CD14-positive monocyte (primary cell): Measurements from ENCODE around the gene TAF15. TPM values are rescaled to one million over a fixed set of nuclear protein-coding genes. Genes with fewer than 3 reads are reported as not detected.

Experiments used
- DNase-seq, 3 donors: peaks; one replicate each; pipeline ENCODE4 v3.0.0-alpha.2; 2011 to 2022
- H2AFZ ChIP-seq: 2 replicates; pipeline ENCODE4 v1.6.0; 2012; ENCODE audit warnings: mild to moderate bottlenecking, low read depth, low read length, inconsistent platforms; ENCODE audit not compliant: insufficient read depth, poor library complexity, severe bottlenecking
- H3K27ac ChIP-seq, 2 donors: 1 replicate in 1 of 2; 2 replicates in 1 of 2; pipeline ENCODE4 v1.5.1; 2012 to 2013; ENCODE audit warnings: low read length in 2 of 2, control low read depth in 1 of 2, inconsistent platforms in 1 of 2, low read depth in 1 of 2, mild to moderate bottlenecking in 1 of 2
- H3K27me3 ChIP-seq, 2 donors: one replicate each; pipeline versions ENCODE4 v1.6.0 to v1.6.1; 2011 to 2013; ENCODE audit warnings: low read length in 2 of 2; ENCODE audit not compliant: control insufficient read depth in 2 of 2, insufficient read depth in 2 of 2
- H3K36me3 ChIP-seq, 2 donors: replicated peaks in 1 of 2; 1 replicate in 1 of 2; 2 replicates in 1 of 2; pipeline versions ENCODE4 v1.5.1 to v1.6.1; 2012 to 2013; ENCODE audit warnings: low read length in 2 of 2, control low read depth in 1 of 2, inconsistent platforms in 1 of 2, mild to moderate bottlenecking in 1 of 2; ENCODE audit not compliant: insufficient read depth in 2 of 2, control insufficient read depth in 1 of 2
- H3K4me1 ChIP-seq, 2 donors: 1 replicate in 1 of 2; 2 replicates in 1 of 2; pipeline versions ENCODE4 v1.5.1 to v1.6.1; 2012 to 2013; ENCODE audit warnings: low read length in 2 of 2, control low read depth in 1 of 2, inconsistent platforms in 1 of 2, mild to moderate bottlenecking in 1 of 2, moderate library complexity in 1 of 2; ENCODE audit not compliant: insufficient read depth in 2 of 2, control insufficient read depth in 1 of 2
- H3K4me2 ChIP-seq: replicated peaks from 2 replicates; pipeline ENCODE3; 2012; ENCODE audit warnings: low read length, moderate library complexity, mild to moderate bottlenecking; ENCODE audit not compliant: poor library complexity, severe bottlenecking; ENCODE audit errors: extremely low read depth
- H3K4me3 ChIP-seq, 3 experiments: fragments of 200-600 bp in 1 of 3; sonication (generic) in 1 of 3; replicated peaks in 1 of 3; 1 replicate in 2 of 3; 2 replicates in 1 of 3; pipeline ENCODE4 v1.5.1; 2011 to 2013; ENCODE audit warnings: low read length in 3 of 3, mild to moderate bottlenecking in 3 of 3, control low read depth in 2 of 3, low read depth in 2 of 3, inconsistent platforms in 1 of 3, moderate library complexity in 1 of 3
- H3K79me2 ChIP-seq: 2 replicates; pipeline ENCODE4 v1.6.0; 2012; ENCODE audit warnings: mild to moderate bottlenecking, control low read depth, inconsistent platforms, low read length, moderate library complexity; ENCODE audit not compliant: insufficient read depth
- H3K9ac ChIP-seq: 2 replicates; pipeline ENCODE4 v1.6.0; 2017; ENCODE audit warnings: low read length, mild to moderate bottlenecking; ENCODE audit not compliant: insufficient read depth, poor library complexity, severe bottlenecking
- H3K9me3 ChIP-seq, 2 donors: replicated peaks in 1 of 2; 1 replicate in 1 of 2; 2 replicates in 1 of 2; pipeline versions ENCODE4 v1.5.1 to v1.6.1; 2012 to 2013; ENCODE audit warnings: low read length in 2 of 2, control low read depth in 1 of 2; ENCODE audit not compliant: control insufficient read depth in 1 of 2, insufficient read depth in 1 of 2
- H4K20me1 ChIP-seq: 2 replicates; pipeline ENCODE4 v1.6.0; 2012; ENCODE audit warnings: mild to moderate bottlenecking, low read length, control low read depth, moderate library complexity; ENCODE audit not compliant: insufficient read depth
- H3K27ac Mint-ChIP-seq, 7 donors: one replicate each; pipeline ENCODE4 v1.8.0; 2020; ENCODE audit warnings: mild to moderate bottlenecking in 7 of 7, mixed read lengths in 7 of 7, moderate library complexity in 6 of 7, inconsistent platforms in 2 of 7
- H3K27me3 Mint-ChIP-seq, 3 donors: one replicate each; pipeline ENCODE4 v1.8.0; 2021 to 2022; ENCODE audit warnings: low read depth in 3 of 3, mild to moderate bottlenecking in 3 of 3, mixed read lengths in 3 of 3, moderate library complexity in 3 of 3, inconsistent platforms in 1 of 3
- H3K36me3 Mint-ChIP-seq, 2 donors: one replicate each; pipeline ENCODE4 v1.8.0; 2020; ENCODE audit warnings: mixed read lengths in 2 of 2, inconsistent platforms in 1 of 2, mild to moderate bottlenecking in 1 of 2
- H3K4me1 Mint-ChIP-seq: one replicate; pipeline ENCODE4 v1.8.0; 2020; ENCODE audit warnings: mild to moderate bottlenecking, mixed read lengths
- H3K4me3 Mint-ChIP-seq, 2 donors: one replicate each; pipeline ENCODE4 v1.8.0; 2020; ENCODE audit warnings: mild to moderate bottlenecking in 2 of 2, mixed read lengths in 2 of 2, moderate library complexity in 1 of 2
- H3K9me3 Mint-ChIP-seq, 7 donors: one replicate each; pipeline ENCODE4 v1.8.0; 2020 to 2022; ENCODE audit warnings: mixed read lengths in 7 of 7, mild to moderate bottlenecking in 6 of 7, moderate library complexity in 6 of 7, inconsistent platforms in 2 of 7
- CTCF ChIP-seq: fragments of 200-600 bp; IDR thresholded peaks from one replicate; pipeline ENCODE4 v1.8.0; 2022; ENCODE audit warnings: antibody characterized with exemption, mild to moderate bottlenecking
- WGBS: methylation state at CpG from one replicate; pipeline ENCODE4 v1.1.5; 2013; ENCODE audit warnings: missing lambda C conversion rate; ENCODE audit not compliant: insufficient coverage; 5-methylcytosine and 5-hydroxymethylcytosine counted together
- intact Hi-C, 2 donors: fragments of 100-400 bp; cut with micrococcal nuclease; formaldehyde crosslinking; loops; one replicate each; pipeline versions ENCODE4 v1.15.0 to v1.15.1; 2023
- polyA plus RNA-seq, 3 donors: library from polyadenylated mRNA; depleted of rRNA in 1 of 3; unstranded in 2 of 3; stranded (reverse) in 1 of 3; fragments of 300-500 nt in 2 of 3; fragments of >200 nt in 1 of 3; fragmentation: Illumina TruSeq in 2 of 3; gene quantifications; 1 replicate in 2 of 3; 2 replicates in 1 of 3; pipeline ENCODE4 v1.2.3, GENCODE V29; 2012 to 2021

TAF15 gene
- polyA plus RNA-seq, 3 donors, result 6.0 to 50.6 (median 16.3) TPM

GRCh38 chr17:35769895-35770486, 39.3 kb upstream of the TAF15 start:
- TF ChIP-seq CTCF, result no peak
- Mint-ChIP-seq H3K4me1 (no peaks in the 10 kb centered on the region), H3K4me3 (no peak overlapping the region)

GRCh38 chr17:35773129-35773528, 36.2 kb upstream of the TAF15 start:
- H3K36me3 Mint-ChIP-seq, result no peaks in the 10 kb centered on the region
- peaks cover 0 to 6% (median 0%) of the 10 kb centered on the region in 7 donors for H3K9me3 Mint-ChIP-seq
- no peak overlapping the region for H3K9ac ChIP-seq
- peaks cover 0 to 4% of the 10 kb centered on the region in 2 donors for H3K27me3 ChIP-seq
- H3K27ac Mint-ChIP-seq, result no peak overlapping the region
- H3K9me3 ChIP-seq, result no peaks in the 10 kb centered on the region
- no peaks in the 10 kb centered on the region for H3K36me3 ChIP-seq
- H3K4me2 ChIP-seq, result no peak overlapping the region
- H3K4me1 ChIP-seq, result peaks cover 15 to 16% of the 10 kb centered on the region in 2 donors
- no peak overlapping the region for H3K4me3 Mint-ChIP-seq
- no peak for DNase-seq
- no peak overlapping the region for H3K27ac ChIP-seq
- no peaks in the 10 kb centered on the region for H3K79me2 ChIP-seq
- TF ChIP-seq CTCF, result no peak
- H3K4me1 Mint-ChIP-seq, result peaks cover 18% of the 10 kb centered on the region
- WGBS, result 79% methylated on average over 17 of the region's 20 CpGs
- H3K4me3 ChIP-seq, result no peak overlapping the region
- H3K27me3 Mint-ChIP-seq, result peaks cover 7 to 23% (median 11%) of the 10 kb centered on the region in 3 donors
- intact Hi-C loops, result no loop called here
- H4K20me1 ChIP-seq, result no peaks in the 10 kb centered on the region
- H2AFZ ChIP-seq, result no peak overlapping the region

More at GRCh38 chr17:35769895-35770486, 39.3 kb upstream of the TAF15 start:
- Histone ChIP-seq H3K9me3 (no peaks in the 10 kb centered on the region), H3K4me3 (no peak overlapping the region), H3K9ac (no peak overlapping the region), H3K36me3 (no peaks in the 10 kb centered on the region), H3K27me3 (peaks cover under 1 to 14% of the 10 kb centered on the region in 2 donors), H3K4me1 (peaks cover 0 to under 1% of the 10 kb centered on the region in 2 donors), H4K20me1 (no peaks in the 10 kb centered on the region), H3K27ac (no peak overlapping the region), H3K4me2 (no peak overlapping the region), H2AFZ (no peak overlapping the region), H3K79me2 (no peaks in the 10 kb centered on the region)
- peaks cover 16 to 32% (median 18%) of the 10 kb centered on the region in 3 donors for H3K27me3 Mint-ChIP-seq
- H3K36me3 Mint-ChIP-seq, result no peaks in the 10 kb centered on the region
- intact Hi-C loops, result no loop called here
- no peak overlapping the region for H3K27ac Mint-ChIP-seq
- WGBS, result 99% methylated on average over 39 of the region's 48 CpGs
- peaks cover 0 to 6% (median 0%) of the 10 kb centered on the region in 7 donors for H3K9me3 Mint-ChIP-seq
- DNase-seq, result no peak
